ENCODE data around the gene PLPP7. TPM values are rescaled to one million over a fixed set of nuclear protein-coding genes. Genes with fewer than 3 reads are reported as not detected.

Gene PLPP7
- total and polyA plus RNA-seq, 2 donors from 2014 or later = 4.0 to 5.5 TPM

DNA sequence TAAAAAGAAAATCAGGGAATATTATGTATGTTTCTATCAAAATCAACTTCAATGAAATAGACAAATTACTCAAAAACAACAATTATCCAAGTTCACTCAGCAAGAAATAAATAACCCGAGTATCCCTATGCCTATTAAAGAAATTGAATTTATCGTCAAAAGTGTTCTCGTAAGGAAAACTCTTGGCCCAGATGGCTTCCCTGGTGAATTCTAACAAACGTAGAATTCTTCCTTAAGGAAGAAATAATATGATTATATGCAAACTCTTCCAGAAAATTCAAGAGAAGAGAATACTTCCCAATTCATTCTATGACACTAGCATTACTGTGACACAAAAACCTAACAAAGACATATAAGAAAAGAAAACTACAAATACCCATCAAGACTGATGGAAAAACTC, 42.9 kb upstream of the PLPP7 start:
- FAIRE-seq (no peak), DNase-seq (no peak)
- Histone ChIP-seq H3K4me3 (ENCODE audit: low read length in 3 of 3) (no peak overlapping the region), H3K9ac (ENCODE audit: low read length in 3 of 3) (no peak overlapping the region), H3K36me3 (ENCODE audit: control insufficient read depth in 2 of 3, insufficient read depth in 3 of 3, low read length in 3 of 3) (no peaks in the 10 kb centered on the region), H3K27ac (ENCODE audit: low read depth in 2 of 2, low read length in 2 of 2) (no peak overlapping the region), H3K4me1 (ENCODE audit: control insufficient read depth in 2 of 3, insufficient read depth in 2 of 3, low read depth in 1 of 3, low read length in 3 of 3) (no peaks in the 10 kb centered on the region), H3K9me3 (ENCODE audit: control insufficient read depth in 2 of 3, insufficient read depth in 1 of 3, low read length in 3 of 3) (no peaks in the 10 kb centered on the region), H3K27me3 (ENCODE audit: control insufficient read depth, insufficient read depth, low read length) (no peaks in the 10 kb centered on the region)
- intact Hi-C loops (cut with DNase I) = no loop called here
- TF ChIP-seq, protein P1, sequence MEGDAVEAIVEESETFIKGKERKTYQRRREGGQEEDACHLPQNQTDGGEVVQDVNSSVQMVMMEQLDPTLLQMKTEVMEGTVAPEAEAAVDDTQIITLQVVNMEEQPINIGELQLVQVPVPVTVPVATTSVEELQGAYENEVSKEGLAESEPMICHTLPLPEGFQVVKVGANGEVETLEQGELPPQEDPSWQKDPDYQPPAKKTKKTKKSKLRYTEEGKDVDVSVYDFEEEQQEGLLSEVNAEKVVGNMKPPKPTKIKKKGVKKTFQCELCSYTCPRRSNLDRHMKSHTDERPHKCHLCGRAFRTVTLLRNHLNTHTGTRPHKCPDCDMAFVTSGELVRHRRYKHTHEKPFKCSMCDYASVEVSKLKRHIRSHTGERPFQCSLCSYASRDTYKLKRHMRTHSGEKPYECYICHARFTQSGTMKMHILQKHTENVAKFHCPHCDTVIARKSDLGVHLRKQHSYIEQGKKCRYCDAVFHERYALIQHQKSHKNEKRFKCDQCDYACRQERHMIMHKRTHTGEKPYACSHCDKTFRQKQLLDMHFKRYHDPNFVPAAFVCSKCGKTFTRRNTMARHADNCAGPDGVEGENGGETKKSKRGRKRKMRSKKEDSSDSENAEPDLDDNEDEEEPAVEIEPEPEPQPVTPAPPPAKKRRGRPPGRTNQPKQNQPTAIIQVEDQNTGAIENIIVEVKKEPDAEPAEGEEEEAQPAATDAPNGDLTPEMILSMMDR (IDR thresholded peaks at IDR 0.05; ENCODE audit: borderline replicate concordance, extremely low read depth, insufficient read depth) = no peak

DNA sequence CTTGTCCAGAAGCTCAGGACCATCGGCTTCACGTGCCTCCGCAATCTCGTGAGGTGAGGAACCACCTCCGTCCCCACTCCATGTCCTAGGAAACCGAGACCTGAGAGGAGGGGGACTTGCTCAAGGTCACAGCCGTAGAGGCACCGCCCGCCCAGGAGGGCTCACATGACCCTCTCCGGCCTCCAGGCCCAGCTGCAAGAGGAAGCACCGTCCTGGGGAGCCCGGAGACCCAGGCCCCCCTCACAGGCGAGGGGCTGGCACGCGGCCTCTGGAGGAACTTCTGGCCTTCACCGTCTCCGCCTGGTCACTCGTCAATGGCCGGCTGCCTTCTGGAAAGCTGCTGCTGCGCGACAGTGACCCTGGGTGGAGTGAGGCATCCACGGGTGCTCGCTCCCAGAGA, 37.4 kb upstream of the PLPP7 start:
- no peaks in the 10 kb centered on the region for H3K4me1 ChIP-seq (ENCODE audit: control insufficient read depth in 2 of 3, insufficient read depth in 2 of 3, low read depth in 1 of 3, low read length in 3 of 3)
- H3K4me3 ChIP-seq (ENCODE audit: low read length in 3 of 3) = no peak overlapping the region
- H3K9ac ChIP-seq (ENCODE audit: low read length in 3 of 3) = no peak overlapping the region
- no peaks in the 10 kb centered on the region for H3K36me3 ChIP-seq (ENCODE audit: control insufficient read depth in 2 of 3, insufficient read depth in 3 of 3, low read length in 3 of 3)
- DNase-seq = no peak
- no peaks in the 10 kb centered on the region for H3K27me3 ChIP-seq (ENCODE audit: control insufficient read depth, insufficient read depth, low read length)
- H3K9me3 ChIP-seq (ENCODE audit: control insufficient read depth in 2 of 3, insufficient read depth in 1 of 3, low read length in 3 of 3) = no peaks in the 10 kb centered on the region
- TF ChIP-seq, protein P1 (IDR thresholded peaks at IDR 0.05; ENCODE audit: borderline replicate concordance, extremely low read depth, insufficient read depth) = no peak
- no peak overlapping the region for H3K27ac ChIP-seq (ENCODE audit: low read depth in 2 of 2, low read length in 2 of 2)
- intact Hi-C loops (cut with DNase I) = no loop called here
- FAIRE-seq = no peak

DNA sequence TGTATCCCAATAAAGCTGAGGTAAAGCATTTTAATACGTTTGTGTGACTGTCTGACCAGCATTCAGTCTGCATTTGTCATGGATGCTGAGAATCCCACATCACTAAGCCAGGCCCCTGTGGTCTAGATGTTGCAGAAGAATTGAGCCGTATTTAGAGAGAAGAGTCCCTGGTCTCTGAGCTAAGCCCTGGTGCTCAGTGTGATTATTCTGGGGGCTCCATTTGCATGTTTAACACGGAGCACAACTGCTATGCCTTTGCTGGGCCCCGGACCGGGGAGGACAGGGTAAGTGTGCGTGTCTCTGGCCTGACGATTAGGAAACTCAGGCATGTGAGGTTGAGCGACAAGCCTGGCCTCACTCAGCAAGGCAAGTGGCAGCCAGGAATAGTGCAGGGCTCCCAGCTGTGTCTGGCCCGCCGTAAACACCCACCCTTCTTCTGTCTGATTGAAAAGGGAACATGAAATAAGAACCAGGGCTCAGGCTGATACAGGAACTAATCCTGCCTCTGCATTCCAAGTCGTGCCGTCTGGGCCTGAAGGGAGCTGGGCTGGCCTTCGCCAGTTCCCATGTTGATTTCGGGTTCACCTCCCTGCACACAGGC, 35.5 kb upstream of the PLPP7 start:
- H3K27me3 ChIP-seq (ENCODE audit: control insufficient read depth, insufficient read depth, low read length) = no peaks in the 10 kb centered on the region
- DNase-seq (no peak), FAIRE-seq (no peak)
- intact Hi-C loops (cut with DNase I) = no loop called here
- no peak overlapping the region for H3K9ac ChIP-seq (ENCODE audit: low read length in 3 of 3)
- no peaks in the 10 kb centered on the region for H3K9me3 ChIP-seq (ENCODE audit: control insufficient read depth in 2 of 3, insufficient read depth in 1 of 3, low read length in 3 of 3)
- no peak overlapping the region for H3K4me3 ChIP-seq (ENCODE audit: low read length in 3 of 3)
- H3K27ac ChIP-seq (ENCODE audit: low read depth in 2 of 2, low read length in 2 of 2) = no peak overlapping the region
- no peaks in the 10 kb centered on the region for H3K36me3 ChIP-seq (ENCODE audit: control insufficient read depth in 2 of 3, insufficient read depth in 3 of 3, low read length in 3 of 3)
- TF ChIP-seq, protein P1 (IDR thresholded peaks at IDR 0.05; ENCODE audit: borderline replicate concordance, extremely low read depth, insufficient read depth) = no peak
- H3K4me1 ChIP-seq (ENCODE audit: control insufficient read depth in 2 of 3, insufficient read depth in 2 of 3, low read depth in 1 of 3, low read length in 3 of 3) = no peaks in the 10 kb centered on the region

DNA sequence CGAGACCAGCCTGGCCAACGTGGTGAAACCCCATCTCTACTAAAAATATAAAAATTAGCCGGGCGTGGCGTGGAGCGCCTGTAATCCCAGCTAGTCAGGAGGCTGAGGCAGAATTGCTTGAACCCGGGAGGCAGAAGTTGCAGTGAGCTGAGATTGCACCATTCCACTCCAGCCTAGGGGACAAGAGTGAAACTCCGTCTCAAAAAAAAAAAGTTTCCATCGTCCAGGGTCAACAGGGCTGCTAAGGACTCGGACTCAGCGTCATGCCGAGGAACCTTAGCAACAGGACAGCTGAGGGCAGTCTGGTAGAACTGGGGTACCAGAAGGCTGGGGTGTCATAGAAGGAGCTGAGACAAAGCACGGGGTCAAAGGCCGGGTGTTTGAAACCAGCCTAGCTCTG, 34.9 kb upstream of the PLPP7 start:
- no peak for DNase-seq
- H3K27ac ChIP-seq (ENCODE audit: low read depth in 2 of 2, low read length in 2 of 2) = no peak overlapping the region
- H3K9ac ChIP-seq (ENCODE audit: low read length in 3 of 3) = no peak overlapping the region
- H3K9me3 ChIP-seq (ENCODE audit: control insufficient read depth in 2 of 3, insufficient read depth in 1 of 3, low read length in 3 of 3) = no peaks in the 10 kb centered on the region
- no peak for FAIRE-seq
- no peaks in the 10 kb centered on the region for H3K4me1 ChIP-seq (ENCODE audit: control insufficient read depth in 2 of 3, insufficient read depth in 2 of 3, low read depth in 1 of 3, low read length in 3 of 3)
- H3K36me3 ChIP-seq (ENCODE audit: control insufficient read depth in 2 of 3, insufficient read depth in 3 of 3, low read length in 3 of 3) = no peaks in the 10 kb centered on the region
- TF ChIP-seq, protein P1 (IDR thresholded peaks at IDR 0.05; ENCODE audit: borderline replicate concordance, extremely low read depth, insufficient read depth) = no peak
- intact Hi-C loops (cut with DNase I) = no loop called here
- H3K4me3 ChIP-seq (ENCODE audit: low read length in 3 of 3) = no peak overlapping the region
- no peaks in the 10 kb centered on the region for H3K27me3 ChIP-seq (ENCODE audit: control insufficient read depth, insufficient read depth, low read length)
